NCI-H2171 treated with DMSO at 0.1 percent for 48 hours (cell line): Measurements from ENCODE around the gene RADIL.

Experiments
- DNase-seq: peaks from one replicate; lab custom pipeline; 2025; lab: John Stamatoyannopoulos, UW

RADIL gene

GRCh38 chr7:4754433-4755010 is 129.0 kb downstream of the RADIL start:
- no peak for DNase-seq

GRCh38 chr7:4753598-4754432 is 129.7 kb downstream of the RADIL start:
- peak; percentile 46 for DNase-seq

GRCh38 chr7:4751398-4751947 is 132.0 kb downstream of the RADIL start:
- no peak for DNase-seq

- no peak for DNase-seq
Measured at GRCh38 chr7:4749798-4750197, 133.7 kb downstream of the RADIL start.

GRCh38 chr7:4749363-4749762 is 134.2 kb downstream of the RADIL start:
- DNase-seq: no peak
